ENCODE data around the gene IL5.
A peak's percentile ranks its signal among the peaks of the same experiment; 100 is the strongest.

IL5 gene

GRCh38 chr5:132504746-132505145, 38.6 kb downstream of the IL5 start:
- Histone ChIP-seq H3K36me3 (ENCODE audit: insufficient read depth, low read length) (no peaks in the 10 kb centered on the region), H3K27me3 (ENCODE audit: control insufficient read depth in 1 of 2, insufficient read depth in 2 of 2, low read length in 2 of 2) (no peaks in the 10 kb centered on the region), H3K4me1 (ENCODE audit: insufficient read depth, low read length) (peaks cover 23% of the 10 kb centered on the region), H3K27ac (ENCODE audit: low read depth, low read length) (no peak overlapping the region), H3K9ac (ENCODE audit: low read length) (no peak overlapping the region), H3K4me3 (ENCODE audit: low read depth in 1 of 2, low read length in 2 of 2) (no peak overlapping the region), H3K9me3 (ENCODE audit: low read length) (no peaks in the 10 kb centered on the region)

- peaks cover 26% of the 10 kb centered on the region for H3K4me1 ChIP-seq (ENCODE audit: insufficient read depth, low read length)
- no peak overlapping the region for H3K4me3 ChIP-seq (ENCODE audit: low read depth in 1 of 2, low read length in 2 of 2)
- H3K36me3 ChIP-seq (ENCODE audit: insufficient read depth, low read length) = no peaks in the 10 kb centered on the region
- H3K9me3 ChIP-seq (ENCODE audit: low read length) = no peaks in the 10 kb centered on the region
- H3K27me3 ChIP-seq (ENCODE audit: control insufficient read depth in 1 of 2, insufficient read depth in 2 of 2, low read length in 2 of 2) = no peaks in the 10 kb centered on the region
- H3K27ac ChIP-seq (ENCODE audit: low read depth, low read length) = no peak overlapping the region
- H3K9ac ChIP-seq (ENCODE audit: low read length) = no peak overlapping the region
These were observed 40.1 kb downstream of the IL5 start for GRCh38 chr5:132503244-132503643.

- no peak overlapping the region for H3K4me3 ChIP-seq (ENCODE audit: low read depth in 1 of 2, low read length in 2 of 2)
- no peak overlapping the region for H3K9ac ChIP-seq (ENCODE audit: low read length)
- peaks cover 34% of the 10 kb centered on the region for H3K4me1 ChIP-seq (ENCODE audit: insufficient read depth, low read length)
- no peak overlapping the region for H3K27ac ChIP-seq (ENCODE audit: low read depth, low read length)
- H3K27me3 ChIP-seq (ENCODE audit: control insufficient read depth in 1 of 2, insufficient read depth in 2 of 2, low read length in 2 of 2) = no peaks in the 10 kb centered on the region
- no peaks in the 10 kb centered on the region for H3K9me3 ChIP-seq (ENCODE audit: low read length)
- H3K36me3 ChIP-seq (ENCODE audit: insufficient read depth, low read length) = no peaks in the 10 kb centered on the region
These were observed 41.1 kb downstream of the IL5 start for GRCh38 chr5:132501961-132502931.

- H3K36me3 ChIP-seq (ENCODE audit: insufficient read depth, low read length) = no peaks in the 10 kb centered on the region
- no peaks in the 10 kb centered on the region for H3K27me3 ChIP-seq (ENCODE audit: control insufficient read depth in 1 of 2, insufficient read depth in 2 of 2, low read length in 2 of 2)
- no peak overlapping the region for H3K4me3 ChIP-seq (ENCODE audit: low read depth in 1 of 2, low read length in 2 of 2)
- no peak overlapping the region for H3K9ac ChIP-seq (ENCODE audit: low read length)
- no peak overlapping the region for H3K27ac ChIP-seq (ENCODE audit: low read depth, low read length)
- H3K4me1 ChIP-seq (ENCODE audit: insufficient read depth, low read length) = peaks cover 35% of the 10 kb centered on the region
- H3K9me3 ChIP-seq (ENCODE audit: low read length) = no peaks in the 10 kb centered on the region
These were observed 41.7 kb downstream of the IL5 start for GRCh38 chr5:132501629-132501956.

DNA sequence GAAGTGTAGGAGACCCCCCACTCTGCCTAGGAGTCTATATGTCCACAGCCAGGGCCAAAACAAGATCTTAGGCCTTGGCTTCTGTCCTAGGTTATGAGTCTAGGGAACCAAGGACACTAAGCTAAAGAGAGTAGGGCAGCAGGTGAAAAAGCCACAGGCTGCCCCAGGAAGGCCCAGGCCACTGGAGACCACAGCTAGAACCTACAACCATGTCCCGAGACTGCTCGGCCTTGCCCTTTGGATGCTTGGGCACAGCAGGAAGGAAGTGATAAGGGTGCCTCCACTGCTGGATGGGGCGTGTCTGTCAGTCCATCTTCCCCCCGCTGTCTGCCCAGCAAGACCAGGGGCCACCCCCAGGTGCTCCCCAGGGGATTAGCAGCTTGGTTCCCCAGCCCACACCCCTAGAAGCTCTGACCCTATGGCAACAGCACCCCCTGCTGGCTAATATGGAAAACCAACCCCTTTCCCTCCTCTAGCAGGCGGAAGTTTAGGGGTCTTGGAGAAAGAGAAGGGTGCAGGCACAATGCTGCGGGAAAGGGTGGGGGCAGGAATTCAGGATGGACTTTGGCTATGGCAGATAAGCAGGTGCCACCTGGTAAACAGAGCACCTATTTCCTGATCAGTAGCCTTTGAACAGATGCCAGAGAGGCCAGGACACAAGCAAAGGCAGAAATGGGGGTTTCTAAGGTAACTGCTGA, 42.2 kb downstream of the IL5 start:
- peaks cover 30% of the 10 kb centered on the region for H3K4me1 ChIP-seq (ENCODE audit: insufficient read depth, low read length)
- H3K27me3 ChIP-seq (ENCODE audit: control insufficient read depth in 1 of 2, insufficient read depth in 2 of 2, low read length in 2 of 2) = no peaks in the 10 kb centered on the region
- H3K27ac ChIP-seq (ENCODE audit: low read depth, low read length) = peak overlapping the region; percentile 36
- H3K9me3 ChIP-seq (ENCODE audit: low read length) = no peaks in the 10 kb centered on the region
- no peaks in the 10 kb centered on the region for H3K36me3 ChIP-seq (ENCODE audit: insufficient read depth, low read length)
- H3K9ac ChIP-seq (ENCODE audit: low read length) = no peak overlapping the region
- no peak overlapping the region for H3K4me3 ChIP-seq (ENCODE audit: low read depth in 1 of 2, low read length in 2 of 2)

GRCh38 chr5:132500244-132500930, 42.9 kb downstream of the IL5 start:
- H3K27ac ChIP-seq (ENCODE audit: low read depth, low read length) = no peak overlapping the region
- no peaks in the 10 kb centered on the region for H3K27me3 ChIP-seq (ENCODE audit: control insufficient read depth in 1 of 2, insufficient read depth in 2 of 2, low read length in 2 of 2)
- H3K9ac ChIP-seq (ENCODE audit: low read length) = no peak overlapping the region
- peaks cover 27% of the 10 kb centered on the region for H3K4me1 ChIP-seq (ENCODE audit: insufficient read depth, low read length)
- H3K9me3 ChIP-seq (ENCODE audit: low read length) = no peaks in the 10 kb centered on the region
- H3K4me3 ChIP-seq (ENCODE audit: low read depth in 1 of 2, low read length in 2 of 2) = no peak overlapping the region
- H3K36me3 ChIP-seq (ENCODE audit: insufficient read depth, low read length) = no peaks in the 10 kb centered on the region

GRCh38 chr5:132499440-132500243, 43.7 kb downstream of the IL5 start:
- peaks cover 31% of the 10 kb centered on the region for H3K4me1 ChIP-seq (ENCODE audit: insufficient read depth, low read length)
- no peaks in the 10 kb centered on the region for H3K9me3 ChIP-seq (ENCODE audit: low read length)
- no peak overlapping the region for H3K4me3 ChIP-seq (ENCODE audit: low read depth in 1 of 2, low read length in 2 of 2)
- H3K9ac ChIP-seq (ENCODE audit: low read length) = no peak overlapping the region
- H3K36me3 ChIP-seq (ENCODE audit: insufficient read depth, low read length) = no peaks in the 10 kb centered on the region
- H3K27me3 ChIP-seq (ENCODE audit: control insufficient read depth in 1 of 2, insufficient read depth in 2 of 2, low read length in 2 of 2) = no peaks in the 10 kb centered on the region
- no peak overlapping the region for H3K27ac ChIP-seq (ENCODE audit: low read depth, low read length)

- peaks cover 36% of the 10 kb centered on the region for H3K4me1 ChIP-seq (ENCODE audit: insufficient read depth, low read length)
- H3K27ac ChIP-seq (ENCODE audit: low read depth, low read length) = peak overlapping the region; percentile 99
- no peak overlapping the region for H3K9ac ChIP-seq (ENCODE audit: low read length)
- H3K9me3 ChIP-seq (ENCODE audit: low read length) = no peaks in the 10 kb centered on the region
- no peak overlapping the region for H3K4me3 ChIP-seq (ENCODE audit: low read depth in 1 of 2, low read length in 2 of 2)
- H3K27me3 ChIP-seq (ENCODE audit: control insufficient read depth in 1 of 2, insufficient read depth in 2 of 2, low read length in 2 of 2) = no peaks in the 10 kb centered on the region
- H3K36me3 ChIP-seq (ENCODE audit: insufficient read depth, low read length) = no peaks in the 10 kb centered on the region
These were observed 44.5 kb downstream of the IL5 start for GRCh38 chr5:132498686-132499271.

DNA sequence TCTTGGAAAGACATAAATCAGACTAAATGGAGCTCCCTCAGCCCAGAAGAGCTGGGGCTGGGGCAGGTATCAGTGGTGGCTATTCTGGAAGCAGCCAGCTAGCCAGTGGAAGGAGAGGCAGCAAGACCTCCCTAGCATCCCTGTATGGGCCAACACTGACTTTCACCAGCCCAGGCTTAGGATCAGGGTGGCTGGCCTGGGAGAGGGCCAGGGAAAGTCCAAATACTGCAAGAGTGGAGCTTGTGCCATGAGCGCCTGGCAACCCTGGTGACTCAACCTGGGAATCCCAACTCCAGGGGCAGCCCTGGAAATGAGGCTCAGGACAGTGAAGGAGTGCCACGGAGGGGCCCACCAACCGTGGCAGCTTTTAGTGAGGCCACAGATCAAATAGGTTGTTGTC, 45.2 kb downstream of the IL5 start:
- H3K9ac ChIP-seq (ENCODE audit: low read length) = no peak overlapping the region
- peaks cover 36% of the 10 kb centered on the region for H3K4me1 ChIP-seq (ENCODE audit: insufficient read depth, low read length)
- H3K4me3 ChIP-seq (ENCODE audit: low read depth in 1 of 2, low read length in 2 of 2) = no peak overlapping the region
- no peaks in the 10 kb centered on the region for H3K27me3 ChIP-seq (ENCODE audit: control insufficient read depth in 1 of 2, insufficient read depth in 2 of 2, low read length in 2 of 2)
- no peaks in the 10 kb centered on the region for H3K36me3 ChIP-seq (ENCODE audit: insufficient read depth, low read length)
- H3K27ac ChIP-seq (ENCODE audit: low read depth, low read length) = peak overlapping the region; percentile 99
- H3K9me3 ChIP-seq (ENCODE audit: low read length) = no peaks in the 10 kb centered on the region

DNA sequence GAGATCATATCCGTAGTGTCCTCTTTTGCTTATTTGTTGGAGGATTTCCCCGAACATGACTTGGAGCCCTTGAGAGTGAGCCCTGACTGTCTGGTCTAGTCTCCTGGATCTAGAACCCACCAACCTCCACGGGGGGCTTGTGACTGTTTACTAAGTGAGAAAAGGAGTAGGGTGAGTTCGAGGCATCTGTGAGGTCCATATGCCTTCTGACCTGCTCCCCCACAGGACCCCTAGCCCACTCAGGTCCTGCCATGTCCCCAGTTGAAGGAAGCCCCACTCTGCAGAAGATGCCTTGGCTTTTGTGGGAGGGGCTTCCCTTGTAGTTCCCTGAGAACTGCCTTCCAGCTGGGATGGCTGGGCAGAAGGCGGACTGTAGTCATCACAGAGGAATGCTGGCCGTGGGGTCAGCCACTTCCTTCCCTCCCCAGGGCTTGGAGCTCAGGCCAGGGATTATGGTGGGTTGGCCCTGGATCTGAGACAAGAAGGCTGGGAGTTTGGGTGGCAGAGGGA, 45.8 kb downstream of the IL5 start:
- Histone ChIP-seq H3K9me3 (ENCODE audit: low read length) (no peaks in the 10 kb centered on the region), H3K36me3 (ENCODE audit: insufficient read depth, low read length) (no peaks in the 10 kb centered on the region), H3K4me1 (ENCODE audit: insufficient read depth, low read length) (peaks cover 36% of the 10 kb centered on the region), H3K4me3 (ENCODE audit: low read depth in 1 of 2, low read length in 2 of 2) (peak overlapping the region; percentile 78 to 85), H3K27ac (ENCODE audit: low read depth, low read length) (peak overlapping the region; percentile 99), H3K9ac (ENCODE audit: low read length) (no peak overlapping the region), H3K27me3 (ENCODE audit: control insufficient read depth in 1 of 2, insufficient read depth in 2 of 2, low read length in 2 of 2) (no peaks in the 10 kb centered on the region)

All from muscle layer of colon (tissue), 2 donors.